Uterus (tissue), 4 donors: ENCODE results near the gene TNIP1. TPM values are rescaled to one million over a fixed set of nuclear protein-coding genes. Genes with fewer than 3 reads are reported as not detected.

Experiments
- DNase-seq, 2 donors: peaks; one replicate each; pipeline ENCODE4 v3.0.0-alpha.2; 2019 to 2020
- H3K27ac ChIP-seq, 2 donors: fragments of 200-600 bp; sonication (generic); 1 replicate in 1 of 2; 2 replicates in 1 of 2; pipeline ENCODE4 v1.5.1; 2016 to 2018
- H3K27me3 ChIP-seq, 2 donors: fragments of 200-600 bp; sonication (generic); one replicate each; pipeline ENCODE4 v1.5.1; 2018 to 2019; ENCODE audit warnings: control low read depth in 1 of 2
- H3K36me3 ChIP-seq, 2 donors: fragments of 200-600 bp; sonication (generic); one replicate each; pipeline ENCODE4 v1.5.1; 2019; ENCODE audit warnings: control low read depth in 1 of 2
- H3K4me1 ChIP-seq, 2 donors: fragments of 200-600 bp; sonication (generic); one replicate each; pipeline ENCODE4 v1.5.1; 2018 to 2019; ENCODE audit warnings: control low read depth in 1 of 2
- H3K4me3 ChIP-seq, 2 donors: fragments of 200-600 bp; sonication (generic); 1 replicate in 1 of 2; 2 replicates in 1 of 2; pipeline ENCODE4 v1.5.1; 2018 to 2019; ENCODE audit warnings: mild to moderate bottlenecking in 1 of 2
- H3K9me3 ChIP-seq, 2 donors: fragments of 200-600 bp; sonication (generic); one replicate each; pipeline ENCODE4 v1.5.1; 2019; ENCODE audit warnings: control low read depth in 1 of 2
- POLR2A ChIP-seq, 2 donors: fragments of 450-650 bp; IDR thresholded peaks; one replicate each; pipeline ENCODE4 v1.6.1; 2016; ENCODE audit warnings: antibody characterized with exemption in 2 of 2, mild to moderate bottlenecking in 1 of 2, moderate library complexity in 1 of 2
- intact Hi-C: fragments of 100-400 bp; cut with DNase I; formaldehyde crosslinking; loops from one replicate; pipeline ENCODE4 v1.15.1; 2023; ENCODE audit warnings: low total_unique reads
- total RNA-seq, 4 donors: library from RNA; depleted of rRNA in 3 of 4; stranded (reverse); fragments of >200 nt in 3 of 4; gene quantifications; one replicate each; pipeline versions ENCODE4 v1.1.0 to v1.2.4, GENCODE V29; 2014 to 2023
- TF ChIP-seq, protein P1 (sequence below), 4 experiments: fragments of 200-600 bp in 2 of 4; fragments of 450-650 bp in 2 of 4; sonication (generic) in 2 of 4; IDR thresholded peaks; one replicate each; pipeline ENCODE4 v1.5.1; 2016 to 2019; ENCODE audit warnings: antibody characterized with exemption in 4 of 4, mild to moderate bottlenecking in 2 of 4, moderate library complexity in 1 of 4
- donor health status: DM: yes; HTN: yes; CAD: no.

TNIP1 gene
- total RNA-seq, 4 donors from 2014 or later: 35.6 to 70.8 (median 50.7) TPM

DNA sequence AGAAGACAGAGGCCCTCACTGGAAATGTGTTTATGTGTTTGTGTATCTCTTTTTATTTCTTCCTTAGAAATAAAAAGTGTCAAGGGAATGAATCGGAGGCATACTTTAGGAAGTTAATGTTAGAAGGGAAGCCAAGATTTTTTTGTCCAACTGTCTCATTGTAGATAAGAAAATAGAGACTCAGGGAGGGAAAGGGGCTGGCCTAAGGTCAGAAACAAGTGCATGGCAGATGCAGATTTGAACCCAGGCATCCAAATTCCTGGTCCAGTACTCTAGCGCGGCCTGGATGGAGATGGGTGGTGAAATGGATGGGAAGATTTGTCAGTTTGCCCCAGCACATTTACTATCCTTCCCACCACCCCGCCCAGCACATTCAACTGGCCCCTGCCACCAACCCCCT is 19.8 kb upstream of the TNIP1 start:
- H3K4me3 ChIP-seq: no peak overlapping the region
- intact Hi-C loops: no loop called here
- peaks cover 0 to 5% of the 10 kb centered on the region in 2 donors for H3K4me1 ChIP-seq
- no peaks in the 10 kb centered on the region for H3K27me3 ChIP-seq
- TF ChIP-seq, protein P1, sequence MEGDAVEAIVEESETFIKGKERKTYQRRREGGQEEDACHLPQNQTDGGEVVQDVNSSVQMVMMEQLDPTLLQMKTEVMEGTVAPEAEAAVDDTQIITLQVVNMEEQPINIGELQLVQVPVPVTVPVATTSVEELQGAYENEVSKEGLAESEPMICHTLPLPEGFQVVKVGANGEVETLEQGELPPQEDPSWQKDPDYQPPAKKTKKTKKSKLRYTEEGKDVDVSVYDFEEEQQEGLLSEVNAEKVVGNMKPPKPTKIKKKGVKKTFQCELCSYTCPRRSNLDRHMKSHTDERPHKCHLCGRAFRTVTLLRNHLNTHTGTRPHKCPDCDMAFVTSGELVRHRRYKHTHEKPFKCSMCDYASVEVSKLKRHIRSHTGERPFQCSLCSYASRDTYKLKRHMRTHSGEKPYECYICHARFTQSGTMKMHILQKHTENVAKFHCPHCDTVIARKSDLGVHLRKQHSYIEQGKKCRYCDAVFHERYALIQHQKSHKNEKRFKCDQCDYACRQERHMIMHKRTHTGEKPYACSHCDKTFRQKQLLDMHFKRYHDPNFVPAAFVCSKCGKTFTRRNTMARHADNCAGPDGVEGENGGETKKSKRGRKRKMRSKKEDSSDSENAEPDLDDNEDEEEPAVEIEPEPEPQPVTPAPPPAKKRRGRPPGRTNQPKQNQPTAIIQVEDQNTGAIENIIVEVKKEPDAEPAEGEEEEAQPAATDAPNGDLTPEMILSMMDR (IDR thresholded peaks at IDR 0.05): no peak
- TF ChIP-seq POLR2A (IDR thresholded peaks at IDR 0.05): no peak
- no peak for DNase-seq
- H3K27ac ChIP-seq: peak overlapping the region in 1 of 2 donors; percentile 38
- no peaks in the 10 kb centered on the region for H3K9me3 ChIP-seq
- no peaks in the 10 kb centered on the region for H3K36me3 ChIP-seq

- intact Hi-C loops: no loop called here
- Histone ChIP-seq H3K36me3 (no peaks in the 10 kb centered on the region), H3K27me3 (no peaks in the 10 kb centered on the region), H3K4me1 (peaks cover 0 to 13% of the 10 kb centered on the region in 2 donors), H3K9me3 (no peaks in the 10 kb centered on the region), H3K4me3 (no peak overlapping the region), H3K27ac (no peak overlapping the region)
- TF ChIP-seq, protein P1 (IDR thresholded peaks at IDR 0.05): no peak
- TF ChIP-seq POLR2A (IDR thresholded peaks at IDR 0.05): no peak
- no peak for DNase-seq
Measured at GRCh38 chr5:151098768-151099121, 17.9 kb upstream of the TNIP1 start.

- no peak overlapping the region for H3K27ac ChIP-seq
- H3K27me3 ChIP-seq: no peaks in the 10 kb centered on the region
- no peaks in the 10 kb centered on the region for H3K9me3 ChIP-seq
- no peaks in the 10 kb centered on the region for H3K36me3 ChIP-seq
- TF ChIP-seq POLR2A (IDR thresholded peaks at IDR 0.05): no peak
- TF ChIP-seq, protein P1 (IDR thresholded peaks at IDR 0.05): no peak
- H3K4me3 ChIP-seq: no peak overlapping the region
- no peak for DNase-seq
- peaks cover 0 to 18% of the 10 kb centered on the region in 2 donors for H3K4me1 ChIP-seq
- intact Hi-C loops: no loop called here
Measured at GRCh38 chr5:151097820-151098767, 17.3 kb upstream of the TNIP1 start.

DNA sequence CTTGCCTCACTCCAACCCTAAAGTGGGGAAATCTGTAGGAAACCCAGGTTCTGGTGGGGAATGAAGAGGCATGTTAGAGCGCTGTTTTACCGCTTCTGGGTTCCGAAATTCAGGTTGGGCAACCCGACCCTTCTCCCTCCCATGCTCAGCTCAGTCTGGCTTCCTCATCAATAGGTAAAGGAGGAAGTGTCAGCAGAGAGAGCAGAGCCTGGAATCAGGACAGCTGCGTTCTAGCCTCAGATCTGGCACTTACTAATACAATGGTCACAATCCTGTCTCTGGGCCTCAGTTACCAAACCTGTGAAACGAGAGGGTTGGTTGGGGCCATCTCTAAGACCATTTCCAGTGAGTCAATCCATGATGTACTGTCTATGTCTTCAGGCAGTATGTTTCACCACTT is 16.2 kb upstream of the TNIP1 start:
- Histone ChIP-seq H3K27me3 (no peaks in the 10 kb centered on the region), H3K4me1 (peaks cover 0 to 18% of the 10 kb centered on the region in 2 donors), H3K36me3 (no peaks in the 10 kb centered on the region), H3K4me3 (no peak overlapping the region), H3K27ac (no peak overlapping the region), H3K9me3 (no peaks in the 10 kb centered on the region)
- intact Hi-C loops: no loop called here
- no peak for TF ChIP-seq POLR2A (IDR thresholded peaks at IDR 0.05)
- DNase-seq: no peak

- Histone ChIP-seq H3K9me3 (no peaks in the 10 kb centered on the region), H3K4me3 (no peak overlapping the region), H3K4me1 (peaks cover 0 to 18% of the 10 kb centered on the region in 2 donors), H3K27ac (peak overlapping the region; percentile 42 to 54), H3K27me3 (no peaks in the 10 kb centered on the region), H3K36me3 (no peaks in the 10 kb centered on the region)
- TF ChIP-seq, protein P1 (IDR thresholded peaks at IDR 0.05): no peak
- TF ChIP-seq POLR2A (IDR thresholded peaks at IDR 0.05): no peak
- intact Hi-C loops: no loop called here
- DNase-seq: no peak
Measured at GRCh38 chr5:151096001-151096373, 15.2 kb upstream of the TNIP1 start.
